Stimulated activated CD8-positive, alpha-beta memory T cell treated with anti-CD3 and anti-CD28 coated beads, Interleukin-4, amount 100 ng/mL, for 24 hours (primary cell): ENCODE data around the gene CDK11A.
A peak's percentile ranks its signal among the peaks of the same experiment; 100 is the strongest.
"Not testable (repeated sequence)": the region's sequence is repeated elsewhere in the genome, so short reads cannot be mapped to it uniquely, and the experiment has no call there.

ENCODE experiments used
- DNase-seq: peaks from one replicate; pipeline ENCODE4 v3.0.0-alpha.2; 2020; ENCODE audit warnings: low read depth

Gene CDK11A

GRCh38 chr1:1754051-1754815, 30.1 kb upstream of the CDK11A start:
- DNase-seq: no peak

DNA sequence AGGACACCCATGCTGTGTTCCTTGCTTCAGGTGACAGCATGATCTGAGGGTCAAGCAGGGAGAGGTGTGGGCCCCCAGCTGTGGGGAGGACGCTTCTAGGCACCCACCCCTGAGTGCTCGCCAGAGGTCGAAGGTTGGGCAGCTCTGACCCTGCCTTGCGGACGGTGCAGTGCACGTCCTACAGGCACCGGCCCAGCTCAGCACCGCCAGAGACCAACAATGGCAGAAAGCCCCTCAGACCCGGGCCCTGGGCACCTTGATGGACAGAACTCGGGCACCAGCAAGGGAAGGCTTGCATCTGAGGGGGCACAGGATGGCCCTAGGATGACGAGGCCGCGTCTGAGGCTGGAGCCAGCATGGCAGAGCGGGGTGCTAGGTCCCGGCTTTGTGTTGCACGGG, 29.4 kb upstream of the CDK11A start:
- DNase-seq: no peak

DNA sequence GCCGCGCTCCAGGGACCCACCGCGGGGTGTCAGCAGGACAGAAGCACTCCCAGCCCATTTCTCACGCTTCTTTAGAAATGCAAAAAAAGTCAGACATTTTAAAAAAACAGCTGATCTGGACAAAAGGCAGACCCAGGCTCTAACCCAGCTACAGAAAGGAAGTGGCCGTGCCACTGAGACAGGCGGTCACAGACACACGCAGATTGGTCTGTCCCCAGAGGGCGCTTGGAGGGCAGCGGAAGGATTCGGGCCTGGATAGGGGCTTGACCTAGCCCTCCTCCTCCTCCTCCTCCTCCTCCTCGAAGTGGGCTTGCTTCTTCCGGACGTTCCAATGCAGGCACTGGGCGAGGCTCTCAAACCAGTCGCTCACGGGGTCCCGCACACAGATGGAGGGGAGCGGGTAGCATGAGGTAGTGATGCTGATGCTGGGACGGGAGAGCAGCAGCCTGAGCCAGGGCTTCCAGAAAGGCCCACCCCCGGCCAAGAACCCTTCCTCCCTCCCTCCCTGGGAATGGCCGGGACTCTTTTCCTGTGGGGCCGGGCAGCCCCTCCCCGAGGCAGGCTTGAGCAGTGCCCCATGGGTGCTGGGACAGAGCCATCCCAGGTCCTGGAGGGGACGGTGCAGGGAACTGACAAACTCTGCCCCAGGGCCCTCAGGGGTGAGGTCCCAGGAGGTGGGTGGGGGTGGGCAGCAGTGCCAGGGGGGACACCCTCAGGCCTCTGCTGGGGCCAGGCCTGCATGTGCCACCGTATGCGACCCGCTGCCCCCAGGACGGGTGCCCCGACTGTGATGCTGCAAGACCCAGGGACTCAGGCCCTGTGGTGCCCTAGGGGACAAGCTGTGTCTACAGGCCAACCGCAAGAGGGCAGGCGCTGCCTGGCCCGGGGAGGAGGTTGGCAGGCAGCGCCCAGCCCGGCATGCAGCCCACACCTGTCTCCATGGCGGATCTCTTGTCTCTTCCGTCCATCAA, 28.8 kb upstream of the CDK11A start:
- no peak for DNase-seq

- DNase-seq: no peak
These were observed 28.0 kb upstream of the CDK11A start for GRCh38 chr1:1752190-1752589.

DNA sequence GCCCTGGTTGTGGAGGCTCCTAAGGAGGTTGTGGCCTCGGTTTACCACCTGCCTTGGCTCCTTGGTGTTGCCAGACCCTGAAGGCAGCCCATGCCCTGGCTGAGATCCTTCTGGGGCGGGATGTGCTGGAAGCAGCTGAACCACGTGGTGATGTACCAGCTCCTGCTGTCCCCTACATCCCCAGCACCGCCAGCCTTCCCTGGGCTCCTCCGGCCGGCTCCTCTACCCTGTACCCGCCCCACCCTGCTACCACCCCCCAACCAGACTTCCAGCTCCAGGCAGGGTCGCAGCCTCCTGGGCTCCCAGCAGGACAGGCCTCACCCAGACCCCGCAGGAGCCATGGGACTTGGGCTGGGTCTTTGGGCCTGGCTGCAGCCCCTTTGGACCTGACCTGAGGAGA, 25.8 kb upstream of the CDK11A start:
- DNase-seq: not testable (repeated sequence)

DNA sequence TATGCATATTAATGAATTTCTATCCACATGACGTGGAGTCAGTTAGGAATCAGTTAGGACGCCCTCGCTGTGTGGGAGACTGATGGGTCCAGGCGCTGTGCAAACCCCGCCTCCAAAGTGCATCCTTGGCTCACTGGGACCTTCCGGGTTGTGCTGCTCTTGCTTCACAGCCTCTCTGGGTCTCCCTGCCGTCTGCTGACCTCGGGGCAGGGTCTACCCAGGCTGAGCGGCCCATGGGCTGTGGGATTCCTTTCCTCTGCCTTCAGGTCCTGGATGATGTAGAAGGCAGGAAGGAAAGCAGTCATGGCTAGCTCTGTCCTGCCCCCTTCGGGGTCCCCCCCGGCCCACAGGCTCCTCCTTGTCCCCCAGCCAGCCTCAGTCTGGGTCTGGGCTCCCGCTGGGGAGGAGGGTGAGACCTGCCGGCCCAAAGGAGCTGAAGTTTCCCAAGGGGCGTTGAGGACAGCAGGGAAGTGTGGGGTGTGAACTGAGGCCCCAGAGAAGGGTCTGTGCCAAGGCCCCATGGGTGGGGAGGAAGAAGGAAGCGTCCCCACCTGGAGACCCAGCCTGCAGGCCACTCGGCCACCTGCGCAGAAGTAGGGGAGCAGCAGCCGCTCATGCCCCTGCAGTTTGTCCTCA, 24.6 kb upstream of the CDK11A start:
- no peak for DNase-seq

DNA sequence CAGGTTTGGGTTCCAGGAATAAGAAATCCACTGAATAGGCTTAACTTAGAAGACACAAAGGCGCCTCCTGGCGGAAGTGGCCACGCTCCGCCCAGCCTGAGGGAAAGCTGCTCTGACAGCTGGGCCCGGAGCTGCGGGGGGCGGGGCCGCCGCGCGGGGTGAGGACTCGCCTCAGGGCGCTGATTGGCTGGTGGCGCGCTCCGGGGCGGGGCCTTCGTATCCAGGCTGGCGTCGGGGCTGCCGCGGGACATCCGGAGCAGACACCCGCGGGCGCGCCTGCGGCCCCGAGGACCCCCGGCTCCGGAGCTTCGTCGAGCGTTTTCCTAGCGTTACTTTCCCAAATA, 22.4 kb upstream of the CDK11A start:
- not testable (repeated sequence) for DNase-seq

GRCh38 chr1:1745651-1746565, 21.8 kb upstream of the CDK11A start:
- DNase-seq: peak; percentile 41

- not testable (repeated sequence) for DNase-seq
These were observed 18.4 kb upstream of the CDK11A start for GRCh38 chr1:1742529-1742928.

GRCh38 chr1:1741013-1741412, 16.9 kb upstream of the CDK11A start:
- DNase-seq: not testable (repeated sequence)

GRCh38 chr1:1738799-1739337, 14.7 kb upstream of the CDK11A start:
- not testable (repeated sequence) for DNase-seq

DNA sequence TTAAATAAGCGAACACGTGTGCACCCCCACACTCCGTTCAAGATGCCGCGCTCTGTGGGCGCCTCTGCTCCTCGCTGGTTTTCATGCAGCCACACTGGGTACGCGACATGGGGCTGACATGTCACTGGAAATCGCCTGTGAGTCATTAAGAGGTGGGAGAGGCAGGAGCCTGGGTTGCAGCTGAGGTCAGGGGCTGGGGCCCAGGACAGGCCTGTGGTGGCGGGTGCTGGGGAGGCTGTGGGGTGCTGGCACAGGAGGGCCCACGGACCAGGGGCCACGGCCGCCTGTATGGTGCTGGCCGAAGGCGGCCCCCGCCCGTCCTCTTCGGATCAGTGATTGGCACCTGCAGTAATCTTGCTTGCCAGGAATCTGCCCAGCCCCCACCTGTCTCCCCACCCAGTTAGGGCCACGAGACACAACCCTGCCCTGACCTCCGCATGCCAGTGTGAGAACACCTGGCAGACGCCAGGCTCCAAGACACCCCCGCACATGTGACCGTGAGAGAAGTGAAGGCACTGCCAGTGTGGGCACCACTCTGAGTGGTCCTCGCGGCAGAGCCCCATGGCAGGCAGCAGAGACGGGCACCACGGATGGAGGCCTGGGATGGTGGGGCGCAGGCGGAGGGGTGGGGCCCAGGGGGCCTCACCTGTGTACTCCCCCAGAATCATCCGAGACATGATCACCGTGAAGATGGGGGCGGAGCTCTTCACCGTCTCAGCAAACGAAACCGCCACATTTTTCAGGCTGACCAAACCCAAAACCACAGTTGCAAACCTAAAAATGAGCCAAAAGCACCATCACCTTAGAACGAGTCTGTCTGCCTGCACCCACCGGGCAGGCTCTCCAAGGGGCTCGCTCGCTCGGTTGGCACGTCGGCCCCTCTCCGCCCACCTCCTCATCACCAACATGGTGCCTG, 13.8 kb upstream of the CDK11A start:
- DNase-seq: not testable (repeated sequence)

DNA sequence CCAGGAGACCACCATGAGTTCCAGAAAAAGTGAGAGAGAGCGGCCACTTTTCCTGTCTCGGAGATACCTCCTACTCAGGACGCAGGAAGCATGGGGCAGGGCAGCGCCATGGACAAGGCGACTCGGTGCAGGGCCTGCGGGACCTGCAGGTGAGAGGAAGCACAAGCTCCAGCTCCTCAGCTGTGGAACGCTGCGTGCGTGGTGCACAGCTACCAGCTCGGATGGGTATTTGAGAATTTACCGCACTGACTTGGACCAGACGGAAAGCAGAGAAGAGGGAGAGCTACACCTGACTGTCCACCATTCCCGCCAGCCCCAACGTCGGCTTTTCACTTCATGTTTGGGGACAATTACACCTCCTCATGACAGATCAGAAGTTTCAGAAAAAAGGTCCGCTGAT, 8.2 kb upstream of the CDK11A start:
- DNase-seq: no peak

DNA sequence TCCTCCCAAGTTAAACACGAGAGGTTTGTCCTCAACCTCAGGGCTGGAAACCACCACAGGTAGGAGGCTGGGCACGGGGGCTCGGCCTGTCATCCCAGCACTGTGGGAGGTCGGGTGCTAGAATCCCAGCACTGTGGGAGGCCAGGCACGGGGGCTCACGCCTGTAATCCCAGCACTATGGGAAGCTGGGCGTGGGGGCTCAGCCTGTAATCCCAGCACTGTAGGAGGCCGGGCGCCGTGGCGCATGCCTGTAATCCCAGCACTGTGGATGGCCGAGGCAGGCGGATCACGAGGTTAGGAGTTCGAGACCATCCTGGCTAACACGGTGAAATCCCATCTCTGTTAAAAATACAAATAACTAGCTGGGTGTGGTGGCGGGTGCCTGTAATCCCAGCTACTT, 6.7 kb upstream of the CDK11A start:
- no peak for DNase-seq

GRCh38 chr1:1730230-1730629, 6.1 kb upstream of the CDK11A start:
- DNase-seq: not testable (repeated sequence)

GRCh38 chr1:1729116-1729816, 5.1 kb upstream of the CDK11A start:
- DNase-seq: not testable (repeated sequence)

GRCh38 chr1:1728308-1729005, 4.3 kb upstream of the CDK11A start:
- not testable (repeated sequence) for DNase-seq

GRCh38 chr1:1727131-1727651, 3.0 kb upstream of the CDK11A start:
- DNase-seq: not testable (repeated sequence)

DNA sequence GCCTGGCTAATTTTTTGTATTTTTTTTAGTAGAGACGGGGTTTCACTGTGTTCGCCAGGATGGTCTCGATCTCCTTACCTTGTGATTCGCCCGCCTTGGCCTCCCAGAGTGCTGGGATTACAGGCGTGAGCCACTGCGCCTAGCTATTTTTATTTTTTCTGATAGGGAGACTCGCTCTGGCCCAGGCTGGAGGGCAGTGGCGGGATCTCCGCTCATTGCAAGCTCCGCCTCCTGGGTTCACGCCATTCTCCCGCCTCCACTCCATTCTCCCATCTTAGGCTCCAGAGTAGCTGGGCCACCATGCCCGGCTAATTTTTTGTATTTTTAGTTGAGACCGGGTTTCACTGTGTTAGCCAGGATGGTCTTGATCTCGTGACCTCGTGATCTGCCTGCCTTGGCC, 1.9 kb upstream of the CDK11A start:
- not testable (repeated sequence) for DNase-seq
